BLaER1 (cell line): ENCODE results near the gene RAB5IF.
A peak's percentile ranks its signal among the peaks of the same experiment; 100 is the strongest.
"Not testable (repeated sequence)": the region's sequence is repeated elsewhere in the genome, so short reads cannot be mapped to it uniquely, and the experiment has no call there.

Experiments
- H3K27ac ChIP-seq: shearing (Covaris generic); formaldehyde crosslinking; 2 replicates; pipeline ENCODE4 v1.8.1; 2022
- H3K27me3 ChIP-seq: shearing (Covaris generic); formaldehyde crosslinking; 2 replicates; pipeline ENCODE4 v1.8.1; 2022
- H3K36me3 ChIP-seq: shearing (Covaris generic); formaldehyde crosslinking; 2 replicates; pipeline ENCODE4 v1.8.1; 2022
- H3K4me1 ChIP-seq: shearing (Covaris generic); formaldehyde crosslinking; 2 replicates; pipeline ENCODE4 v1.8.1; 2022
- H3K4me2 ChIP-seq: shearing (Covaris generic); formaldehyde crosslinking; 2 replicates; pipeline ENCODE4 v1.8.1; 2022
- H3K4me3 ChIP-seq: shearing (Covaris generic); formaldehyde crosslinking; 2 replicates; pipeline ENCODE4 v1.8.1; 2022
- H3K9ac ChIP-seq: shearing (Covaris generic); formaldehyde crosslinking; 2 replicates; pipeline ENCODE4 v1.8.1; 2022
- H3K9me3 ChIP-seq: shearing (Covaris generic); formaldehyde crosslinking; 2 replicates; pipeline ENCODE4 v1.8.1; 2022
- H4K20me1 ChIP-seq: shearing (Covaris generic); formaldehyde crosslinking; 2 replicates; pipeline ENCODE4 v1.8.1; 2022
- Cebpa-rat ChIP-seq: shearing (Covaris generic); IDR thresholded peaks from 2 replicates; pipeline ENCODE4 v1.8.1; 2022

The RAB5IF gene

GRCh38 chr20:36606158-36607066 is 833 bp downstream of the RAB5IF start:
- TF ChIP-seq Cebpa-rat, result no peak
- H3K36me3 ChIP-seq, result peaks cover 40% of the 10 kb centered on the region
- H3K9ac ChIP-seq, result peak overlapping the region; percentile 93
- H3K27ac ChIP-seq, result peak overlapping the region; percentile 93
- H3K4me1 ChIP-seq, result peaks cover 43% of the 10 kb centered on the region
- peak overlapping the region; percentile 96 for H3K4me3 ChIP-seq
- H3K27me3 ChIP-seq, result no peaks in the 10 kb centered on the region
- peaks cover 30% of the 10 kb centered on the region for H4K20me1 ChIP-seq
- no peaks in the 10 kb centered on the region for H3K9me3 ChIP-seq
- peak overlapping the region; percentile 94 for H3K4me2 ChIP-seq

- Histone ChIP-seq H3K4me1 (peaks cover 39% of the 10 kb centered on the region), H3K9me3 (no peaks in the 10 kb centered on the region), H3K9ac (0 out of 2 replicates have a peak overlapping the region, but pooled peaks have one; percentile 93), H4K20me1 (peaks cover 44% of the 10 kb centered on the region), H3K4me2 (peak overlapping the region; percentile 94), H3K27me3 (no peaks in the 10 kb centered on the region), H3K4me3 (no peak overlapping the region), H3K27ac (no peak overlapping the region), H3K36me3 (peaks cover 54% of the 10 kb centered on the region)
- TF ChIP-seq Cebpa-rat, result no peak
These were observed 2.2 kb downstream of the RAB5IF start for GRCh38 chr20:36607586-36608387.

DNA sequence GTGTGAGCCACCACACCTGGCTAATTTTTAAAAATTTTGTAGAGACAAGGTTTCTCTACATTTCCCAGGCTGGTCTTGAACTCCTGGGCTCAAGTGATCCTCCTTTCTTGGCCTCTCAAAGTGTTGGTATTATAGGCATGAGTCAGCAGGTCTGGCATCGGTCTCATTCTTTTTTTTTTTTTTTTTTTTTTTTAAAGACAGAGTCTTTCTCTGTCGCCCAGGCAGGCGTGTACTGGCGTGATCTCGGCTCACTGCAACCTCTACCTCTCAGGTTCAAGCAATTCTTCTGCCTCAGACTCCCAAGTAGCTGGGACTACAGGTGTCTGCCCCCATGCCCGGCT is 2.8 kb downstream of the RAB5IF start:
- Histone ChIP-seq H3K36me3 (peaks cover 59% of the 10 kb centered on the region), H4K20me1 (peaks cover 47% of the 10 kb centered on the region), H3K4me1 (peaks cover 35% of the 10 kb centered on the region)
- not testable (repeated sequence) for H3K4me3 ChIP-seq, H3K9me3 ChIP-seq, H3K27me3 ChIP-seq, H3K9ac ChIP-seq, H3K4me2 ChIP-seq, H3K27ac ChIP-seq

DNA sequence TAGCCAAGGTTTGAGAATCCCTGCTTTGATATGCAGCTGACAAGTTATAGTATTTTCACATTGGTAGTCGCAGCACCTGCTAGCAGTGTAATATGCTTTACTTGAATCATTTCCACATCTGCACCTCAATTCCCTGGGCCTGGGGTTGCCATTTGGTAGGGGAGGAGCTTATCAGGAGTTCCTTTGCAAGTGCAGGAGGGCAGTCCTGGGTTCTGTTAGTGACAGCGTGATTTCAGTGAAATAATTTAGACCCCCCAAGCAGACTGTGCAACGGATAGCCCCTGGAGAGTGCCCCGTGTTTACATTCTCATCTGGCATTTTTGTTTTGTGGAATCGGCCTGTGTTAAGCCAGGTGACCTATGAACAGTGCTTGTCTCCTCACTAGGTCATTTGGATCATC is 6.0 kb downstream of the RAB5IF start:
- Histone ChIP-seq H3K27ac (no peak overlapping the region), H3K4me1 (peaks cover 13% of the 10 kb centered on the region), H4K20me1 (peaks cover 37% of the 10 kb centered on the region), H3K4me2 (no peak overlapping the region), H3K9me3 (no peaks in the 10 kb centered on the region), H3K36me3 (peaks cover 84% of the 10 kb centered on the region), H3K9ac (no peak overlapping the region), H3K27me3 (no peaks in the 10 kb centered on the region), H3K4me3 (no peak overlapping the region)
- TF ChIP-seq Cebpa-rat, result no peak

- Histone ChIP-seq H3K27ac (no peak overlapping the region), H3K27me3 (no peaks in the 10 kb centered on the region), H3K36me3 (peaks cover 69% of the 10 kb centered on the region), H3K9me3 (no peaks in the 10 kb centered on the region), H3K4me2 (no peak overlapping the region), H3K9ac (no peak overlapping the region), H4K20me1 (peaks cover 17% of the 10 kb centered on the region), H3K4me1 (no peaks in the 10 kb centered on the region), H3K4me3 (no peak overlapping the region)
- TF ChIP-seq Cebpa-rat, result no peak
These were observed 8.4 kb downstream of the RAB5IF start for GRCh38 chr20:36613974-36614373.

DNA sequence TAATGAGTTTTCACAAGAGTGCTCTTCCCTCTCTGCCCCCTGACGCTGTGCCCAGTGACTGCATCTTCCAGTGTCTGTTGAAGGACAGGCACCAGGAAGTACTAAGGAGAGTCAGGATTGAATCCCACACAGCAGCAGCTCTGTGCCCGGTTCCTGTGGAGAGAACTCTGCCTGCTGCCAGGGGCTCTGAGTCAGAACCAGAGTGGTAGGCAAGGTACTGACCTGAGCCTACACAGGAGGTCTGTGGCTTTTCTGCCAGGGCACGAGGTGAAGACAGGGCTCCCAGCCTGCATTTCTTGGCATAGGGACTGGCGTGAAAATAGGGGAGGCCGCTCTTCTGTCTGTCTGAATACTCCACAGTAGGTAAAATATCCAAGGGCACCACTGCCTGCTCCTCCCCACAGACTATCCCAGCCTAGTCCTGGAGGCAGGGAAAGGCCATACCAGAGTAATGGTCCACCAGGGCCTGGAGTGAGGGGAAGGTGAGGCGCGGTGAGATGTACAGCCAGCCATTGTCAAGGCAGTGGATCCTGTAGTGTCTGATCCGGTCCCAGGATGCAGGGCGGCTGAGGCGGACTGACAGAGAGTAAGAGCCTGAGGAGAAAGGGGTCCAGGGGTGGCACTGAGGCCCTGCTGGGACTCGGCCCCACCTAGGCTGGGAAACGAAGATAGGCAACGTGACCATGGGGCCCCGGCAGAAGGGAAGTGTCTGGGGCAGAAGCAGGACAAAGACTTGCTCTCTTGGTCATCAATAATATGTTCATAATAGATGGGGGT is 9.4 kb downstream of the RAB5IF start:
- TF ChIP-seq Cebpa-rat, result no peak
- H4K20me1 ChIP-seq, result peaks cover 17% of the 10 kb centered on the region
- no peaks in the 10 kb centered on the region for H3K27me3 ChIP-seq
- peaks cover 59% of the 10 kb centered on the region for H3K36me3 ChIP-seq
- H3K4me1 ChIP-seq, result no peaks in the 10 kb centered on the region
- no peak overlapping the region for H3K27ac ChIP-seq
- peak overlapping the region; percentile 24; the same call in 1 of the 2 replicates for H3K9ac ChIP-seq
- no peak overlapping the region for H3K4me2 ChIP-seq
- no peaks in the 10 kb centered on the region for H3K9me3 ChIP-seq
- H3K4me3 ChIP-seq, result no peak overlapping the region

DNA sequence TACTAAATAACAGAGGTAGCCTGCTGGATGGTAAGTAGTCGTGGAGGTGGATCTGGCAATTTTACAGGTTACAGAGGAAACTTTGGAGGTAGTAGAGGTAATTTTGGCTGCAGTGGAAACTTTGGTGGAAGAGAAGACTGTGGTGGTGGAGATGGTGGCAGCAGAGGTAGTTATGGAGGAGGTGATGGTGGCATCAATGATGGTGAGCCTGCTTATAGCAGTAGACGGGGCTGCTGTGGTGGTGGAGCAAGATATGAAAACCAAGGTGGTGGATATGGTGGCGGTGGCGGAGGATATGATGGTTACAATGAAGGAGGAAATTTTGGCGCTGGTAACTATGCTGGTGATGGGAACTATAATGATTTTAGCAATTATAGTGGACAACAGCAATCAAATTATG is 15.3 kb downstream of the RAB5IF start:
- Histone ChIP-seq H3K27ac (no peak overlapping the region), H3K9me3 (no peaks in the 10 kb centered on the region), H3K4me3 (no peak overlapping the region), H4K20me1 (no peaks in the 10 kb centered on the region), H3K4me1 (no peaks in the 10 kb centered on the region), H3K9ac (no peak overlapping the region), H3K4me2 (no peak overlapping the region), H3K27me3 (no peaks in the 10 kb centered on the region), H3K36me3 (no peaks in the 10 kb centered on the region)
- no peak for TF ChIP-seq Cebpa-rat

- Histone ChIP-seq H3K9ac (no peak overlapping the region), H4K20me1 (no peaks in the 10 kb centered on the region), H3K4me2 (no peak overlapping the region), H3K27me3 (no peaks in the 10 kb centered on the region), H3K4me3 (no peak overlapping the region), H3K4me1 (no peaks in the 10 kb centered on the region), H3K27ac (no peak overlapping the region), H3K36me3 (no peaks in the 10 kb centered on the region), H3K9me3 (no peaks in the 10 kb centered on the region)
- TF ChIP-seq Cebpa-rat, result no peak
These were observed 17.9 kb downstream of the RAB5IF start for GRCh38 chr20:36623444-36623843.

GRCh38 chr20:36624068-36624943 is 18.7 kb downstream of the RAB5IF start:
- TF ChIP-seq Cebpa-rat, result no peak
- H3K9ac ChIP-seq, result no peak overlapping the region
- no peaks in the 10 kb centered on the region for H3K9me3 ChIP-seq
- no peak overlapping the region for H3K4me3 ChIP-seq
- H3K27me3 ChIP-seq, result no peaks in the 10 kb centered on the region
- H3K27ac ChIP-seq, result no peak overlapping the region
- H3K4me1 ChIP-seq, result peaks cover 7% of the 10 kb centered on the region
- H4K20me1 ChIP-seq, result no peaks in the 10 kb centered on the region
- H3K36me3 ChIP-seq, result no peaks in the 10 kb centered on the region
- H3K4me2 ChIP-seq, result no peak overlapping the region
